ENCODE data around the gene RIMBP2.

DNA sequence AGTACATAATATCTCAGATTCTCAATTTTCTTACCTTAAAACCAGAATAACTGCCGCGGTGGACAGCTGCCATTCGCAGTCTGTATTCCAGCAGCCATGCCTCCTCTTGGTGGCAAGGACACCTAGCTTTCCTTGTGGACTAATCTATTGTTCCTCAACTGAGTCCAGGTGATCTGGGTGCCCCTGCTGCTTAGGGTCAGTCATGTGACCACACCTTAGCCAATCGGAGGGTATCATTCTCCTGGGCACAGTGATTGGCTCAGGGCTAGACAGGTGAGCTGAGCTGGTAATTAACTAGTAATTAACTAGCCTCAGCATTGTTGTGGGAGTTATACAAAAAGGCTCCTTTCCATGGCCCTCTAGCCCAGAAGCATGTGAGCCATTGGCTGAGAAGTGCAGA is 55.0 kb downstream of the RIMBP2 start:
- no peak for TF ChIP-seq SIN3A (IDR thresholded peaks at IDR 0.05; ENCODE audit: borderline replicate concordance, insufficient read depth, low read length)
- no peak for TF ChIP-seq POLR2AphosphoS5 (IDR thresholded peaks at IDR 0.05; ENCODE audit: low read depth, low read length)
- TF ChIP-seq TAF1 (IDR thresholded peaks at IDR 0.05; ENCODE audit: borderline replicate concordance, insufficient read depth, low read length) = no peak

Data from PFSK-1 (cell line).